HCT116 (cell line): ENCODE data around the gene IRGC. TPM values are rescaled to one million over a fixed set of nuclear protein-coding genes. Genes with fewer than 3 reads are reported as not detected.

Experiments used
- ATAC-seq: fragments of 200-7000 bp; cut with Tn5 transposase; 2 replicates; pipeline ENCODE4 v1.9.1; 2020; ENCODE audit warnings: mild to moderate bottlenecking, moderate library complexity
- BruUV-seq: library from RNA; stranded (reverse); fragments of 400-500 nt; replicated peaks from 2 replicates; lab custom pipeline; 2021; lab: Mats Ljungman, UMichigan
- CTCF ChIA-PET: fragments of 300-600 bp; sonication (Branson Sonifier 250); formaldehyde crosslinking; loops from one replicate; lab custom pipeline; 2021; ENCODE audit warnings: antibody characterized with exemption; lab: Charles Lee
- POLR2A ChIA-PET: fragments of 300-600, 350-600 bp; sonication (Branson Sonifier 250); formaldehyde crosslinking; loops from one replicate; lab custom pipeline; 2021; ENCODE audit warnings: antibody characterized with exemption; lab: Charles Lee
- RAD21 ChIA-PET, 2 experiments: fragments of 300-600 bp; sonication (Branson Sonifier 250); formaldehyde crosslinking; loops; one replicate each; lab custom pipeline; 2023; ENCODE audit warnings: low total read pairs in 2 of 2; ENCODE audit not compliant: uncharacterized antibody in 2 of 2, unreplicated experiment in 2 of 2, low non-redundant PET in 1 of 2; lab: Charles Lee
- DNase-seq: peaks from one replicate; pipeline ENCODE4 v3.0.0-alpha.2; 2010; ENCODE audit warnings: low read depth, low spot score
- H2AFZ ChIP-seq: fragments of 200-600 bp; shearing (Covaris generic), sonication (generic); 2 replicates; pipeline ENCODE4 v1.6.1; 2017; ENCODE audit warnings: low read depth, mixed run types, mixed read lengths, antibody characterized with exemption, low read length; ENCODE audit not compliant: poor library complexity, severe bottlenecking
- H3K27ac ChIP-seq: 2 replicates; pipeline ENCODE4 v1.5.1; 2012; ENCODE audit warnings: low read depth, low read length
- H3K27me3 ChIP-seq: fragments of 200-600 bp; sonication (generic); 2 replicates; pipeline ENCODE4 v1.6.1; 2016; ENCODE audit warnings: mixed run types, low read length, mixed read lengths; ENCODE audit not compliant: insufficient read depth
- H3K36me3 ChIP-seq, 2 experiments: fragments of 200-500 bp in 1 of 2; fragments of 200-600 bp in 1 of 2; sonication (Bioruptor generic) in 1 of 2; sonication (generic) in 1 of 2; 2 replicates each; pipeline versions ENCODE4 v1.5.1 to v1.6.1; 2014 to 2016; ENCODE audit warnings: low read length in 2 of 2, inconsistent platforms in 1 of 2, mixed read lengths in 1 of 2, mixed run types in 1 of 2; ENCODE audit not compliant: insufficient read depth in 2 of 2, control insufficient read depth in 1 of 2
- H3K4me1 ChIP-seq, 2 experiments: fragments of 200-600 bp in 1 of 2; sonication (generic) in 1 of 2; 2 replicates each; pipeline versions ENCODE4 v1.5.1 to v1.6.1; 2012 to 2017; ENCODE audit warnings: low read length in 2 of 2, inconsistent platforms in 1 of 2, mild to moderate bottlenecking in 1 of 2, mixed read lengths in 1 of 2, mixed run types in 1 of 2, moderate library complexity in 1 of 2; ENCODE audit not compliant: insufficient read depth in 2 of 2, control insufficient read depth in 1 of 2
- H3K4me2 ChIP-seq: fragments of 200-600 bp; sonication (generic); 2 replicates; pipeline ENCODE4 v1.6.1; 2017; ENCODE audit warnings: mixed run types, low read length, mixed read lengths
- H3K4me3 ChIP-seq, 2 experiments: fragments of 200-600 bp in 1 of 2; sonication (generic) in 1 of 2; replicated peaks in 1 of 2; 2 replicates each; pipeline ENCODE4 v1.5.1; 2011 to 2016; ENCODE audit warnings: low read length in 2 of 2, control low read depth in 1 of 2, low read depth in 1 of 2, mild to moderate bottlenecking in 1 of 2, mixed read lengths in 1 of 2, mixed run types in 1 of 2
- H3K79me2 ChIP-seq: fragments of 200-600 bp; sonication (generic); 2 replicates; pipeline ENCODE4 v1.6.1; 2017; ENCODE audit warnings: mild to moderate bottlenecking, mixed run types, low read length, moderate library complexity, mixed read lengths; ENCODE audit not compliant: insufficient read depth
- H3K9ac ChIP-seq: fragments of 200-600 bp; sonication (generic); 2 replicates; pipeline ENCODE4 v1.6.1; 2016; ENCODE audit warnings: low read length, mixed read lengths
- H3K9me2 ChIP-seq: fragments of 200-600 bp; sonication (generic), shearing (Covaris generic); 2 replicates; pipeline ENCODE4 v1.6.1; 2017; ENCODE audit warnings: mixed run types, mild to moderate bottlenecking, moderate library complexity; ENCODE audit not compliant: insufficient read depth
- H3K9me3 ChIP-seq, 2 experiments: fragments of 200-500 bp in 1 of 2; fragments of 200-600 bp in 1 of 2; sonication (Bioruptor generic) in 1 of 2; sonication (generic) in 1 of 2; 2 replicates each; pipeline ENCODE4 v1.6.1; 2014 to 2017; ENCODE audit warnings: low read length in 2 of 2, mixed read lengths in 2 of 2, inconsistent platforms in 1 of 2, low read depth in 1 of 2, mild to moderate bottlenecking in 1 of 2, mixed run types in 1 of 2, moderate library complexity in 1 of 2; ENCODE audit not compliant: control insufficient read depth in 1 of 2, insufficient read depth in 1 of 2
- H4K20me1 ChIP-seq: fragments of 200-600 bp; sonication (generic), shearing (Covaris generic); 2 replicates; pipeline ENCODE4 v1.6.1; 2017; ENCODE audit warnings: mixed run types, mild to moderate bottlenecking, moderate library complexity; ENCODE audit not compliant: insufficient read depth
- CTCF ChIP-seq, 3 experiments: fragments of 200-600 bp in 1 of 3; sonication (generic) in 1 of 3; IDR thresholded peaks in 2 of 3; conservative IDR thresholded peaks in 1 of 3; 2 replicates each; pipeline ENCODE4 v1.5.1; 2012 to 2017; ENCODE audit warnings: low read depth in 2 of 3, low read length in 2 of 3, antibody characterized with exemption in 1 of 3, borderline replicate concordance in 1 of 3, control low read depth in 1 of 3, mild to moderate bottlenecking in 1 of 3, mixed read lengths in 1 of 3, mixed run types in 1 of 3, moderate library complexity in 1 of 3; ENCODE audit not compliant: insufficient read depth in 1 of 3
- EGR1 ChIP-seq: IDR thresholded peaks from 2 replicates; pipeline ENCODE4 v1.6.1; 2012; ENCODE audit warnings: low read depth
- ELF1 ChIP-seq: IDR thresholded peaks from 2 replicates; pipeline ENCODE4 v1.6.1; 2012; ENCODE audit warnings: low read depth, borderline replicate concordance
- EZH2 ChIP-seq: fragments of 200-600 bp; sonication (generic); IDR thresholded peaks from 2 replicates; pipeline ENCODE4 v1.6.1; 2017; ENCODE audit warnings: antibody characterized with exemption, mixed run types
- JUND ChIP-seq: IDR thresholded peaks from 2 replicates; pipeline ENCODE4 v1.6.1; 2012
- POLR2AphosphoS5 ChIP-seq: IDR thresholded peaks from 2 replicates; pipeline ENCODE4 v1.6.1; 2011; ENCODE audit warnings: mild to moderate bottlenecking, low read depth, low read length, moderate library complexity
- REST ChIP-seq: IDR thresholded peaks from 2 replicates; pipeline ENCODE4 v1.6.1; 2012; ENCODE audit warnings: low read depth
- SIN3A ChIP-seq: IDR thresholded peaks from 2 replicates; pipeline ENCODE4 v1.6.1; 2012; ENCODE audit warnings: low read depth
- SP1 ChIP-seq: IDR thresholded peaks from 2 replicates; pipeline ENCODE4 v1.6.1; 2012; ENCODE audit warnings: low read depth
- TCF7L2 ChIP-seq: IDR thresholded peaks from 2 replicates; pipeline ENCODE4 v1.7.0; 2011; ENCODE audit warnings: borderline replicate concordance, inconsistent platforms; ENCODE audit not compliant: insufficient read depth, insufficient read length; ENCODE audit errors: extremely low read depth
- ZNF274 ChIP-seq: fragments of 200-500 bp; sonication (Bioruptor generic); IDR thresholded peaks from 2 replicates; pipeline ENCODE4 v1.6.1; 2014; ENCODE audit warnings: mild to moderate bottlenecking, low read depth, low read length, inconsistent platforms
- intact Hi-C: fragments of 100-400 bp; cut with micrococcal nuclease; formaldehyde crosslinking; loops from 2 replicates; pipeline ENCODE4 v1.10.0; 2022
- total RNA-seq: library from RNA; stranded (reverse); gene quantifications from one replicate; pipeline ENCODE4 v1.2.1, GENCODE V29; 2021; ENCODE audit not compliant: unreplicated experiment

The IRGC gene
- total RNA-seq, 1 experiment from 2014 or later: not detected

- POLR2A ChIA-PET: no interaction called here
Observed at GRCh38 chr19:43735013-43735412, 19.1 kb downstream of the IRGC start.

More at GRCh38 chr19:43735013-43735412, 19.1 kb downstream of the IRGC start:
- TF ChIP-seq CTCF (IDR thresholded peaks at IDR 0.05 in 2 of 3, conservative IDR thresholded peaks at IDR 0.05 in 1 of 3; ENCODE audit: borderline replicate concordance in 1 of 3, insufficient read depth in 1 of 3, low read depth in 2 of 3, low read length in 2 of 3): no peak
- TF ChIP-seq SP1: no peak
- TF ChIP-seq REST: no peak
- no peak for TF ChIP-seq TCF7L2
- no peak for TF ChIP-seq JUND
- no peak for TF ChIP-seq EGR1
- TF ChIP-seq ELF1: no peak
- TF ChIP-seq EZH2: no peak
- TF ChIP-seq ZNF274: no peak
- no peak for TF ChIP-seq SIN3A
- no peak for TF ChIP-seq POLR2AphosphoS5
- DNase-seq (no peak), ATAC-seq (no peak)
- no TSS peak for BruUV-seq
- Histone ChIP-seq H3K4me1 (peaks cover 14% of the 10 kb centered on the region in 2 experiments), H3K79me2 (no peaks in the 10 kb centered on the region; the same call in 1 of the 2 replicates), H3K4me2 (no peak overlapping the region), H3K9me2 (no peaks in the 10 kb centered on the region), H3K27ac (no peak overlapping the region), H3K27me3 (no peaks in the 10 kb centered on the region), H2AFZ (no peak overlapping the region), H3K36me3 (peaks cover 38 to 70% of the 10 kb centered on the region in 2 experiments), H4K20me1 (no peaks in the 10 kb centered on the region), H3K9ac (no peak overlapping the region), H3K4me3 (no peak overlapping the region), H3K9me3 (no peaks in the 10 kb centered on the region)
- CTCF ChIA-PET: no interaction called here
- intact Hi-C loops: no loop called here
- RAD21 ChIA-PET: no interaction called here
